Neural cell (in vitro differentiated cells): ENCODE results near the gene MCAT.

Experiments
- EZH2 ChIP-seq: fragments of 200-600, 300-800 bp; shearing (Covaris generic), sonication (generic); IDR thresholded peaks from 2 replicates; pipeline ENCODE4 v1.6.1; 2014; ENCODE audit warnings: antibody characterized with exemption, low read length, borderline replicate concordance, mild to moderate bottlenecking; ENCODE audit not compliant: insufficient read depth, poor library complexity, severe bottlenecking
- SMC3 ChIP-seq: fragments of 450-650 bp; conservative IDR thresholded peaks from 2 replicates; pipeline ENCODE4 v1.6.1; 2014; ENCODE audit warnings: antibody characterized with exemption, mild to moderate bottlenecking, moderate library complexity; ENCODE audit not compliant: poor library complexity
- TAF1 ChIP-seq: IDR thresholded peaks from 2 replicates; pipeline ENCODE4 v1.6.1; 2012; ENCODE audit warnings: low read depth
- TF ChIP-seq, protein P1 (sequence below): fragments of 450-650 bp; IDR thresholded peaks from 2 replicates; pipeline ENCODE4 v1.5.1; 2014; ENCODE audit warnings: antibody characterized with exemption, mild to moderate bottlenecking, moderate library complexity; ENCODE audit not compliant: poor library complexity, severe bottlenecking
- TF ChIP-seq, protein P2 (sequence below): IDR thresholded peaks from 2 replicates; pipeline ENCODE4 v1.6.1; 2012; ENCODE audit warnings: borderline replicate concordance

DNA sequence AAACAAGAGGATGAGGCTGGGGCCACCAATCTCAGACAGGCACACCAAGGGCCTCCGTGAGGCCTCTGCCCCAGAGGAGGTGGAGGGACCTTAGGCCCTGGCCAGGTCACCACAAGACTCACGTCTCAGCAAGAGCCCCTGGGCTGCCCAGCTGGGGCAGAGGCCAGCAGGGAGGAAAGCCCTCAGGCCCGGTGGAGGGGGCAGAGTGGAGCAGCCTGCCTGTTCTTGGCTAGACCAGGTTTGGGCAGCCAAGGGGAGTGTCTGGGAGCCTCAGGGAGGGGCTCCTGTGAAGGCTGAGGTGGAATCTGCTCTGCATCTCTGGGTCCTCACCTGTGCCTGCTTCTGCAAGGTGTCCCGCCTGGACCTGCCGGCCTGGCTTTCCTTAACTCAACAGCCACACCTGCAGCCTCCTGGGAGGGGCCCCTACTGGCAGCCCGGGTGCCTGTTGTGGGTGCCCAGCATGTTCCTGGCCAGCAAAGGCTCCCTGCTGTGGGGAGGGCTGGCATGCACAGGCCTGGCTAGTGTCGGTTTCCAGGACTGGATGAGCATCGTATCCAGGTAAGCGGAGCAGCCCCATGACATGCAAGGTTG, 31.8 kb upstream of the MCAT start:
- TF ChIP-seq, protein P1, sequence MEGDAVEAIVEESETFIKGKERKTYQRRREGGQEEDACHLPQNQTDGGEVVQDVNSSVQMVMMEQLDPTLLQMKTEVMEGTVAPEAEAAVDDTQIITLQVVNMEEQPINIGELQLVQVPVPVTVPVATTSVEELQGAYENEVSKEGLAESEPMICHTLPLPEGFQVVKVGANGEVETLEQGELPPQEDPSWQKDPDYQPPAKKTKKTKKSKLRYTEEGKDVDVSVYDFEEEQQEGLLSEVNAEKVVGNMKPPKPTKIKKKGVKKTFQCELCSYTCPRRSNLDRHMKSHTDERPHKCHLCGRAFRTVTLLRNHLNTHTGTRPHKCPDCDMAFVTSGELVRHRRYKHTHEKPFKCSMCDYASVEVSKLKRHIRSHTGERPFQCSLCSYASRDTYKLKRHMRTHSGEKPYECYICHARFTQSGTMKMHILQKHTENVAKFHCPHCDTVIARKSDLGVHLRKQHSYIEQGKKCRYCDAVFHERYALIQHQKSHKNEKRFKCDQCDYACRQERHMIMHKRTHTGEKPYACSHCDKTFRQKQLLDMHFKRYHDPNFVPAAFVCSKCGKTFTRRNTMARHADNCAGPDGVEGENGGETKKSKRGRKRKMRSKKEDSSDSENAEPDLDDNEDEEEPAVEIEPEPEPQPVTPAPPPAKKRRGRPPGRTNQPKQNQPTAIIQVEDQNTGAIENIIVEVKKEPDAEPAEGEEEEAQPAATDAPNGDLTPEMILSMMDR = no peak
- TF ChIP-seq TAF1 = no peak
- TF ChIP-seq, protein P2, sequence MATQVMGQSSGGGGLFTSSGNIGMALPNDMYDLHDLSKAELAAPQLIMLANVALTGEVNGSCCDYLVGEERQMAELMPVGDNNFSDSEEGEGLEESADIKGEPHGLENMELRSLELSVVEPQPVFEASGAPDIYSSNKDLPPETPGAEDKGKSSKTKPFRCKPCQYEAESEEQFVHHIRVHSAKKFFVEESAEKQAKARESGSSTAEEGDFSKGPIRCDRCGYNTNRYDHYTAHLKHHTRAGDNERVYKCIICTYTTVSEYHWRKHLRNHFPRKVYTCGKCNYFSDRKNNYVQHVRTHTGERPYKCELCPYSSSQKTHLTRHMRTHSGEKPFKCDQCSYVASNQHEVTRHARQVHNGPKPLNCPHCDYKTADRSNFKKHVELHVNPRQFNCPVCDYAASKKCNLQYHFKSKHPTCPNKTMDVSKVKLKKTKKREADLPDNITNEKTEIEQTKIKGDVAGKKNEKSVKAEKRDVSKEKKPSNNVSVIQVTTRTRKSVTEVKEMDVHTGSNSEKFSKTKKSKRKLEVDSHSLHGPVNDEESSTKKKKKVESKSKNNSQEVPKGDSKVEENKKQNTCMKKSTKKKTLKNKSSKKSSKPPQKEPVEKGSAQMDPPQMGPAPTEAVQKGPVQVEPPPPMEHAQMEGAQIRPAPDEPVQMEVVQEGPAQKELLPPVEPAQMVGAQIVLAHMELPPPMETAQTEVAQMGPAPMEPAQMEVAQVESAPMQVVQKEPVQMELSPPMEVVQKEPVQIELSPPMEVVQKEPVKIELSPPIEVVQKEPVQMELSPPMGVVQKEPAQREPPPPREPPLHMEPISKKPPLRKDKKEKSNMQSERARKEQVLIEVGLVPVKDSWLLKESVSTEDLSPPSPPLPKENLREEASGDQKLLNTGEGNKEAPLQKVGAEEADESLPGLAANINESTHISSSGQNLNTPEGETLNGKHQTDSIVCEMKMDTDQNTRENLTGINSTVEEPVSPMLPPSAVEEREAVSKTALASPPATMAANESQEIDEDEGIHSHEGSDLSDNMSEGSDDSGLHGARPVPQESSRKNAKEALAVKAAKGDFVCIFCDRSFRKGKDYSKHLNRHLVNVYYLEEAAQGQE = no peak
- TF ChIP-seq EZH2 = no peak
- TF ChIP-seq SMC3 = no peak
